Superior temporal gyrus (tissue), 1 donor: Measurements from ENCODE around the gene IGFLR1.
"Not testable (repeated sequence)": the region's sequence is repeated elsewhere in the genome, so short reads cannot be mapped to it uniquely, and the experiment has no call there.

Experiments used
- DNase-seq: peaks from one replicate; pipeline ENCODE4 v3.0.0-alpha.2; 2016; ENCODE audit errors: extremely low spot score

The IGFLR1 gene

DNA sequence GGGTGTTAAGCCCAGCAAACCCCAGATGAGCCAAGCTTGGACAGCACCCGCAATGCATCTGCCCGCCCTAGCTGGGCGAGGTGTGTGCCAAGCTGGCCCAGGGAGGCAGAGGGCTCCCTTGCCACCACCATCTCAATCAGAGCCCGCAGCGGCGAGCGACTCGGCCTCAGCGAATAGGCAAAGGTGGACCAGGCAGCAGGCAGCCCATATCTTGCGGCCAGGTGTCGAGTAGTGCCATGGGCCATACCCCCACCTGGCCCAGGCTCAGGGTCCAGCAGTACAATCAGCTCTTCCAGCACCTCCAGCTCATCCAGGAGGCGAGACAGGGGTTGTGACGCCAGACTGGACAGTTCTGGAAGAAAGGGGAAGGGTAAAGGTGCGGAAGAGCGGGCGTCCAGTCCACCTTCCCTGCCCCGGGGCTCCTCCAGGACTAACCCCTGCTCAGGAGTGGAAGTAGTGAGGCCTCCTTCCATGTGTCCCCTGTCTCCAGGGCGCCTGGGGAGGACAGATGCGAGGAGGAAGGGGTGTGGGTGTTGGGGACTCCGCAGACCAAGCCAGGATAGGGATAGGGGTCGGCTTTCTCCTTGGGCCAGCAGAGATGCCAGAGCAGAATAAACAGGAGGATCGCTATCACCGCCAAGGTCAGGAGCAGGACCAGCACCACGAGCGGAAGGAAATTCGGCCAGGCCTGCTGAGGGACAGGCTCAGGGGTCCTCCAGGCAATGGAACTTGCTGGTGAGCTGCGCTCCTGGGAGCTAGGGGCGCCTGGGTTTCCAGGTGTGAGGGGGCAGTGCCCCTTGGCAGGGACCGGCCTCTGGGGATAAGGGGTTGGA lies 2.8 kb downstream of the IGFLR1 start:
- no peak for DNase-seq

DNA sequence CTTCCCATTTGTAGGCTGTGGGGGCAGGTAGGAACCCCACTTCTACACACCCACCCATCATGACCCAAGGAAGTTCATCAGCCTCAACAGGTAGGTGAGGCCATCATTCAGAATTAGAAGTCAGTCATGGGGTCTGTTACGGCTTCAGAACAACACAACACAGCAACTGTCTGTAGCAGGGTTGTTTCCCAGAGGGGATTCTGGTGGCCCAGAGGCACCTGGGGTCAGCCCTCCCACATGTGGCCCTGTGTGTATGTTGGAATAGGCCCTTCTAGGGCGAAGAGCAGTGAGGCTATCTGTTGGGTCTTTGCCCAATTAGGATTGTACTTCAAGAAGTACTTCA lies 3.4 kb downstream of the IGFLR1 start:
- no peak for DNase-seq

DNA sequence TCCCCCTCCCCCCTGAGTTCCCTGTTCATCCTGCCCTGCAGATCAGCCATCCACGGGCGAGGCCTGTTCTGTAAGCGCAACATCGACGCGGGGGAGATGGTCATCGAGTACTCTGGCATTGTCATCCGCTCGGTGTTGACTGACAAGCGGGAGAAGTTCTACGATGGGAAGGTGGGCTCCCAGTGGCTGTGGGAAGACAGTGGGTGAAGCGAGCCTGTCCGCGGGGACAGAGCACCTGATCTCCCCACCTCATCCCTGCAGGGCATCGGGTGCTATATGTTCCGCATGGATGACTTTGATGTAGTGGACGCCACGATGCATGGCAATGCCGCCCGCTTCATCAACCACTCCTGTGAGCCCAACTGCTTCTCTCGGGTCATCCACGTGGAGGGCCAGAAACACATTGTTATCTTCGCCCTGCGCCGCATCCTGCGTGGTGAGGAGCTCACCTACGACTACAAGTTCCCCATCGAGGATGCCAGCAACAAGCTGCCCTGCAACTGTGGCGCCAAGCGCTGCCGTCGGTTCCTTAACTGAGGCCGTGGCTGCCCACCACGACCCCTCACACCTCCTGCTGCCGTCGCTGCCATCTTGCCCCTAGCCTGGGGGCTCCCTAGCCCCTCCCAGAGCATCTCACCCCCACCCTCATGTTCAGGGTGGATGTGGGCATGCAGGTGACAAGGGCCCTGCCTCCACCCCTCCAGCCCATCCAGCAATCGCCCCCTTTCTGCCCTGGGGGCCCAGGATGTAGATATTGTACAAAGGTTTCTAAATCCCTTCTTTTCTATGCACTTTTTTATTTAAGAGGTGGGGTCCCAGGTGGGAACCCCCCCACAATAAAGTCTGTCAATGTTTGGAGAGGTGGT lies 4.0 kb downstream of the IGFLR1 start:
- DNase-seq, result no peak

DNA sequence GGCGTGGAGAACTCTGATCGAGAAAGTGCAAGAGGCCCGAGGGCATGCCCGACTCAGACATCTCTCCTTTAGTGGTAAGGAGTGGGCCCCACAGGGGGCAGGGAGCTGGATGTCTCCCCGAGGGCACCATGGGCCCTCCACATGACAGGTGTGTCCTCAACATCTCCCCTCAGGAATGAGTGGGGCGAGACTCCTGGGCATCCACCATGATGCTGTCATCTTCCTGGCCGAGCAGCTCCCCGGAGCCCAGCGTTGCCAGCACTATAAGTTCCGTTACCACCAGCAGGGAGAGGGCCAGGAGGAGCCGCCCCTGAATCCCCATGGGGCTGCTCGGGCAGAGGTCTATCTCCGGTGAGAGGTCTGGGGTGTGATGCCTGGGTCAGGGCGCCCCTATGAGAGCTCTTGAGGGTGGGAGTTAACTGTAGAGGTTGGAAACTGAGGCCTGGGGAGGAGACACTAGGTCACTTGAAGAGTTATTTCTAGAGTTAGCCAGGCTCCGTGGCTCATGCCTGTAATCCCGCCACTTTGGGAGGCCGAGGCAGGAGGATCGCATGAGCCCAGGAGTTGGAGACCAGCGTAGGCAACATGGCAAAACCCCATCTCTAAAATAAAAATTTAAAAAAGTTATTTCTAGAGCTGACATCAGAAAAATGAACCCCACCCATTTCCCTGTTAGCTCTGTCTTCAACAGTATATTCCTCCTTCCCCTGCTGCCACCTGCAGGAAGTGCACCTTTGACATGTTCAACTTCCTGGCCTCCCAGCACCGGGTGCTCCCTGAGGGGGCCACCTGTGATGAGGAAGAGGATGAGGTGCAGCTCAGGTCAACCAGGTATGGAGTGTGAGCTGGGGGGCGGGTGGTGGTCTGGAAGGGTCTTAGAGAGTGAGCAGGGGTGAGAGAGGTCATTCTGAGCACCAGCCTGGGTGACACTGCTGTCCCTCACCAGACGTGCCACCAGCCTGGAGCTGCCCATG lies 5.1 kb downstream of the IGFLR1 start:
- no peak for DNase-seq

DNA sequence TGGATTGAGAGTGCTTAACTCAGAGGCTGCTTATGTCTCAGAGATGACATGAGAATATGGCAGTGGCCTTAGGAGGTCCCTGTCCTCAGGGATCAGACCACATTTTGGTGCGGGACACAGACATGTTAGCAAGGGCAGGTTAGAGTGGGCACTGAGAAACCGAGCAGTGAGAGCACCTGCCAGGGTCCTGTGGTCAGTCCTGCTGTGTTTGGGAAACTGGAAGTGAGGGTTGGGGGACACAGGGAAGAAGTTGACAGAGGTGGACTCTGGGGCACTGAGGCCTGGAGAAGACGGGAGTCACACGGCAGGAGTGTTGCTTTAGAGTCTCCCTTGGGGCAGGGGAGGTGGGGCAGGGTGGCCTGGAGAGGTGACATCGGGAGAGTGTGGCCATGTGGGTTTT lies 7.4 kb downstream of the IGFLR1 start:
- no peak for DNase-seq

DNA sequence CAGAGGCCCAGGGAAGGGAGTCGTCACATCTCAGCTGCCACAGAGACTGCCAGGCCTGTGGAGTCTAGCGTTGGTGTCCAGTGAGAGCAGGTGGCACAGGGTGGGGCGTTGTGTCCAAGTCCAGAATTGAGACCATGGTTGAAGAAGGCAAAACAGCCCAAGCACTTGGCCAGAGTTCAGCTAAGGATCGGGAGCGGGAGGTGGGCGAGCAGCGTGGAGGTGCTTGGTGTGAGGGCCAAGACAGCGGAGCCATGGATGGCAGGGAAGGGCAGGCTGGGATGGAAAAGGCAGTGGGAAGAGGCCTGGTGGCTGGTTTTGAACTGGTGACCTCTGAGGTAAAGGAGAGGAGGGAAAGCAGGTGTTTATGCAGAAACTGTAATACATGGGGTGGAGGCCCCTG lies 8.0 kb downstream of the IGFLR1 start:
- no peak for DNase-seq

DNA sequence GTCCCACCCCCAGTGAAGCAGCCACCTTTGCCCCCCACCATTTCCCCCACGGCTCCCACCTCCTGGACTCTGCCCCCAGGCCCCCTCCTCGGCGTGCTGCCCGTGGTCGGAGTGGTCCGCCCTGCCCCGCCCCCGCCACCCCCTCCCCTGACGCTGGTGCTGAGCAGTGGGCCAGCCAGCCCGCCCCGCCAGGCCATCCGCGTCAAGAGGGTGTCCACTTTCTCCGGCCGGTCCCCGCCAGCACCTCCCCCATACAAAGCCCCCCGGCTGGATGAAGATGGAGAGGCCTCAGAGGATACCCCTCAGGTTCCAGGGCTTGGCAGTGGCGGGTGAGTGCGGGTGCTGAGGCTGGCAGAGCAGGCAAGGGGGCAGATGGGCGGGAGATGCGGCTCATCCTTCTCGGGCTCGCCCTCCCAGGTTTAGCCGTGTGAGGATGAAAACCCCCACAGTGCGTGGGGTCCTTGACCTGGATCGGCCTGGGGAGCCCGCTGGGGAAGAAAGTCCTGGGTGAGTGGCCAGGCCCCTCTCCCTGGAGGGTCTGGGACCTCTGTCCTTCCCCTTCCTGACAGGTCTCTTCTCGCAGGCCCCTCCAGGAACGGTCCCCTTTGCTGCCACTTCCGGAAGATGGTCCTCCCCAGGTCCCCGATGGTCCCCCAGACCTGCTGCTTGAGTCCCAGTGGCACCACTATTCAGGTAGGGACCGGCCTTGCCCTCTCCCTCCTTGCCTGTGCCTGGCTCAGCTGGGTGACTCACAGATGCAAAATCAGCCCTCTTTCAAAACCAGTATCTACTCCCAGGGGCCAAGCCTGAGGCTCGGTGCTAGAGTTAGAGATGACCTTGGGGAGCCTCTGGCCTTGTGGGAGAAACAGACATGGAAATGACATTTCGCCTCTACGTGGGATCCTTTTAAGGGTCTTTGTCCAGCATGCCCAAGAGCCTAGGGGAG lies 8.8 kb downstream of the IGFLR1 start:
- no peak for DNase-seq

DNA sequence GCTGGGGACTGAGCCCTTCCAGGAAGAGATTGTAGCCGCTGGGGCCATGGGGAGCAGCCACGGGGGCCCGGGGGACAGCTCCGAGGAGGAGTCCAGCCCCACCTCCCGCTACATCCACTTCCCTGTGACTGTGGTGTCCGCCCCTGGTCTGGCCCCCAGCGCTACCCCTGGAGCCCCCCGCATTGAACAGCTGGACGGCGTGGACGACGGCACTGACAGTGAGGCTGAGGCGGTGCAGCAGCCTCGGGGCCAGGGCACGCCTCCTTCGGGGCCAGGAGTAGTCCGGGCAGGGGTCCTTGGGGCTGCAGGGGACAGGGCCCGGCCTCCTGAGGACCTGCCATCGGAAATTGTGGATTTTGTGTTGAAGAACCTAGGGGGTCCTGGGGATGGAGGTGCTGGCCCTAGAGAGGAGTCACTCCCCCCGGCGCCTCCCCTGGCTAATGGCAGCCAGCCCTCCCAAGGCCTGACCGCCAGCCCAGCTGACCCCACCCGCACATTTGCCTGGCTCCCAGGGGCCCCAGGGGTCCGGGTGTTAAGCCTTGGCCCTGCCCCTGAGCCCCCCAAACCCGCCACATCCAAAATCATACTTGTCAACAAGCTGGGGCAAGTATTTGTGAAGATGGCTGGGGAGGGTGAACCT lies 9.6 kb downstream of the IGFLR1 start:
- no peak for DNase-seq

DNA sequence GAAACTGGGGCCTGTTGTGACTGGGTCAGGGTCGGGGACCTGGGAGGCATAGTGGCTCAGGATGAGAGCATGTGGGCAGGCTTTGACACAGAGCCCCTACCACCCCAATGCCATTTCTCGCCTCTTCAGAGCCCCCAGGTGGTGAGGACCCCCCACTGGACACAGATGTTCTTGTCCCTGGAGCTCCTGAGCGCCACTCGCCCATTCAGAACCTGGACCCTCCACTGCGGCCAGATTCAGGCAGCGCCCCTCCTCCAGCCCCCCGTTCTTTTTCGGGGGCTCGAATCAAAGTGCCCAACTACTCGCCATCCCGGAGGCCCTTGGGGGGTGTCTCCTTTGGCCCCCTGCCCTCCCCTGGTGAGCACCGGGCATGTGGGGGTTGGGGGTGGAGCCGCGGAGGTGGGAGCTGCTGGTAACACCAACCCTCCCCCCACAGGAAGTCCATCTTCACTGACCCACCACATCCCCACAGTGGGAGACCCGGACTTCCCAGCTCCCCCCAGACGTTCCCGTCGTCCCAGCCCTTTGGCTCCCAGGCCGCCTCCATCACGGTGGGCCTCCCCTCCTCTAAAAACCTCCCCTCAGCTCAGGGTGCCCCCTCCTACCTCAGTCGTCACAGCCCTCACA lies 10.4 kb downstream of the IGFLR1 start:
- DNase-seq, result no peak

DNA sequence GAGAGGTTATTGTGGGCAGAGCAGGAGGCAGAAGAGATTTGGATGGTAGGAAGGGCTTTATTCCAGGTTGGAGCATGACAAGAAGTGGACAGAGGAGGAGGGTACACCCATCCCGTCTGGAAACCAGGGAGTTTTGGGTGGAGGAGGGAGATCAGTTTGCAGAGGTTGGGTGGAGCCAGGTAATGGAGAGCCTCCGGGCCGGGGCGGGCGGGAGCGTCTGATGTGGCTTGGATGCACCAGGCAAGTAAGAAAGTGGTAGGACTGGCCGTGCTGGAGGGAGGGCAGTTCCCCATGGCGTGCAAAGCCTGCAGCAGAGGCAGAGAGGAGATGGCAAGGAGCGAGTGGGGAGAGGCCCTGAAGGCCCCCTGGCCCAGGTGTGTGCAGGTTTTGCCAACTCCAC lies 10.9 kb downstream of the IGFLR1 start:
- no peak for DNase-seq

DNA sequence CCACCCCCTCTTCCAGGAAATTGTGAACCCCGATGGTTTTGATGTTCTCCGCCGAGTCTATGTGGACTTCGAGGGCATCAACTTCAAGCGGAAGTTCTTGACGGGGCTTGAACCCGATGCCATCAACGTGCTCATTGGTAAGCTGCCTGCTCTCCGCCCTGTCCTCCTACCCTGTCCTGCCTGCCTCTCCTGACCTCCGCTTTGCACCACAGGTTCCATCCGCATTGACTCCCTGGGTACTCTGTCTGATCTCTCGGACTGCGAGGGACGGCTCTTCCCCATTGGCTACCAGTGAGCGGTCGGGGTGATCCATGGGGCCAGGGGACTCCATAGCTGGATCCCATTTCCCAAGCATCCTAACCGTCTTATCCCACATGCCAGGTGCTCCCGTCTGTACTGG lies 11.9 kb downstream of the IGFLR1 start:
- DNase-seq, result no peak

DNA sequence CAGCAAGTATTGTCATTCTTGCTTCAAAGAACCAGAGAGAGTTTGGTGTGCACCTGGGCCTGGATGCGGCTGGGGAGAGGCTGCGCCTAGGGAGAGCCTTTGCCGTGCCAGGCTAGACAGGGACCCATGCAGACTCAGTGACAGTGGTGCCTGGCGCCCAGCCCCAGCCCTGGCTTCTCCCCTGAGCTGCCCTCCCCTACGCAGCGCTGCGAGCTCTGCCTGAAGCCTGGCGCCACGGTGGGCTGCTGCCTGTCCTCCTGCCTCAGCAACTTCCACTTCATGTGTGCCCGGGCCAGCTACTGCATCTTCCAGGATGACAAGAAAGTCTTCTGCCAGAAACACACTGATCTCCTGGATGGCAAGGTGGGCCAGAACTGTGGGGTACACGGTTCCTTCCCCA lies 12.5 kb downstream of the IGFLR1 start:
- DNase-seq, result no peak

DNA sequence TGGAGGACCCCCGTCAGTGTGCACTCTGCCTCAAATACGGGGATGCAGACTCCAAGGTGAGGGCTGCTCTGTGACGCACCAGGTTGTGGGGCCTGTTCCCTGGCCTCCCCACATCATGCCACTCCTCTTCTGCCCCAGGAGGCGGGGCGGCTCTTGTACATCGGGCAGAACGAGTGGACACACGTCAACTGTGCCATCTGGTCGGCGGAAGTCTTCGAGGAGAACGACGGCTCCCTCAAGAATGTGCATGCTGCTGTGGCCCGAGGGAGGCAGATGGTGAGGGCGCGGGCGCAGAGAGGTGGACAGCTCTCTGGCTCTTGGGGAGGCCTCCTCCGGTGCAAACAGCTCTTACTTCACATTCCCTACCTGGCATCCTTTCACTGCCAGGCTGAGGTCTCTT lies 13.2 kb downstream of the IGFLR1 start:
- DNase-seq, result no peak

DNA sequence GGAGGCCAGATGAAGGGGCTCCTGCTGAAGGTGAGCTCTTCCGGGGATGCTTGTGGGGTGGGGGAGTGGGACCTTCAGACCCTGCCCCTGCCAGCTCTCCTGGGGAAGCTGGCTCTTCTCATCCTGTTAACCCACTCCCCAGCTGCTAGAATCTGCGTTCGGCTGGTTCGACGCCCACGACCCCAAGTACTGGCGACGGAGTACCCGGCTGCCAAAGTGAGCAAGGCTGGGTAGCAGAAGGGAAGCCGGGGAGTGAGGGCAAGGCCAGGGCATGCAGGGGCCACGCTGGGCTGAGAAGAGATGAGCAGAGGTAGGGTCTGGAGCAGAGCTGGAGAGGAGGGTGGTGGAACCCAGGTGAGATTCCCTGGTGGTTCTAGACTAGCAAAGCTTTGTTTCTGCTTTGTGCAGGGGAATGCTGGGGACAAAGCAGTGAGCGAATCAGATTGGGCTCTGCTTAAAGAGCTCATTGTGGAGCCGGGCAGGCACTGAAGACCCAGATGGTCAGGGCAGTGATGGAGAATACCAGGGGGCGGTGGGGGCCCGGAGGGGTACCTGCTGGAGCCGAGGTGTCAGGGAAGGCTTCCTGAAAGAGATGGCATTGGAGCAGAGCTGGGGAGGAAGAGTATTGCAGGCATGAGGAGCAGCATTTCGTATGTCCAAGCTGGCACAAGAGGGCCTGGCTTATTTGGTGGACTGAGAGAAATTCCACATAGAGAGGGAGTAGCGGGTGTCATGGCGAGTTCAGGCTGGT lies 14.1 kb downstream of the IGFLR1 start:
- no peak for DNase-seq

DNA sequence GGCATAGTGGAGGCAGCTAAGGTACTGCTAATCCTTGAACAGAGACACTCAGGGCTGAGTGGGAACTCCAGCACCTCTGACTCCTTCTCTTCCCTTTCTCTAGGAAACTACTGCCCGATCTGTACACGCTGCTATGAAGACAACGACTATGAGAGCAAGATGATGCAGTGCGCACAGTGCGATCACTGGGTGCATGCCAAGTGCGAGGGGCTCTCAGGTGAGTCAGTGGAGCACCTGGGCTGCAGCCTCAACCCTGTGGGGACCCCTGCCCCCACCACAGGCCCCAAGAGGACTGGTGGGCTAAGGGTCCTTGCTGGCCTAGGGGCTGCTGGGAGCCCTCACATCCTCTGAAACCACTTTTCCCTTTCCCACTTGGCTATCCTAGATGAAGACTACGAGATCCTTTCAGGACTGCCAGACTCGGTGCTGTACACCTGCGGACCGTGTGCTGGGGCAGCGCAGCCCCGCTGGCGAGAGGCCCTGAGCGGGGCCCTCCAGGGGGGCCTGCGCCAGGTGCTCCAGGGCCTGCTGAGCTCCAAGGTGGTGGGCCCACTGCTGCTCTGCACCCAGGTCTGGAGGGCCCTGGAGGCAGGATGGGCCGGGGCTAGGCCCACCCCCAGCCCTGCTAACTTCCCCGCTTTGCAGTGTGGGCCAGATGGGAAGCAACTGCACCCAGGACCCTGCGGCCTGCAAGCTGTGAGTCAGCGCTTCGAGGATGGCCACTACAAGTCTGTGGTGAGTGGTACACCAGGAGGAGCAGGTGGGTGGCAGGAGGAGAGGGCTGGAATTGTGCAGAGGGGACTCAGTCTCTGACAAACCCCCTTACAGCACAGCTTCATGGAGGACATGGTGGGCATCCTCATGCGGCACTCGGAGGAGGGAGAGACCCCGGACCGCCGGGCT lies 14.9 kb downstream of the IGFLR1 start:
- DNase-seq, result no peak

DNA sequence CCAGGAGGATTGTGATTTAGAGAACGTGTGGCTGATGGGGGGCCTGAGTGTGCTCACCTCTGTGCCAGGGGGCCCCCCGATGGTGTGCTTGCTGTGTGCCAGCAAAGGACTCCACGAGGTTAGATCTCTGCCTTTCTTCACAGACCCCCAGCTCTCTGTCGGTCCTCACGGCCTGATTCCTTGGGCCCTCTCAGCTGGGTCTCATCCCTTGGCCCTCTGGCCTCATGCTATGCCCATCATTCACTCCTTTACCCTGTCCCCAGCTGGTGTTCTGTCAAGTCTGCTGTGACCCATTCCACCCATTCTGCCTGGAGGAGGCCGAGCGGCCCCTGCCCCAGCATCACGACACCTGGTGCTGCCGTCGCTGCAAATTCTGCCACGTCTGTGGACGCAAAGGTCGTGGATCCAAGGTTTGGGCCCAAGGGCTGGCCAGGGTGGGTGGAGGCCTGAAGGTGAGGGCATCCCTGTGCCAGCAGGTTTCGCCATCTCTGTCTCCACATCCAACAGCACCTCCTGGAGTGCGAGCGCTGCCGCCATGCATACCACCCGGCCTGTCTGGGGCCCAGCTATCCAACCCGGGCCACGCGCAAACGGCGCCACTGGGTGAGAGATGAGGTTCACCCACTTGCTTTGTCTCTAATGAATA lies 16.9 kb downstream of the IGFLR1 start:
- DNase-seq, result no peak

DNA sequence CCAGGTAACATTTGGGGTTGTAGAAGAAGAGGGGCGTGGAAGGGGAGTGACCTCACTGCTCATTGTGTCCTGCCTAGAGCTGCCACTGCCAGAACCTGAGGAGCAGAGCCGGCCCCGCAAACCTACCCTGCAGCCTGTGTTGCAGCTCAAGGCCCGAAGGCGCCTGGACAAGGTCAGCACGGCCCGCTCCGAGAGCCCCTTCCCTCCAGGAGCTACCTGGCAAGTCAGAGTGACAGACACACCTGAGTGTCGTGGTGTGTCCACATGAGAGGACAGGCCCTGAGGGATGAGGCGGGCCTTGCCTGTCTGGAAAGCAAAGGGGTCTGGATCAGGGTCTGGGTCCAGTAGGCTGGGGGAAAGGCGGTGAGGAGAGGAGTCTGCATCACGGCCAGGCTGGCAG lies 17.7 kb downstream of the IGFLR1 start:
- DNase-seq, result no peak

DNA sequence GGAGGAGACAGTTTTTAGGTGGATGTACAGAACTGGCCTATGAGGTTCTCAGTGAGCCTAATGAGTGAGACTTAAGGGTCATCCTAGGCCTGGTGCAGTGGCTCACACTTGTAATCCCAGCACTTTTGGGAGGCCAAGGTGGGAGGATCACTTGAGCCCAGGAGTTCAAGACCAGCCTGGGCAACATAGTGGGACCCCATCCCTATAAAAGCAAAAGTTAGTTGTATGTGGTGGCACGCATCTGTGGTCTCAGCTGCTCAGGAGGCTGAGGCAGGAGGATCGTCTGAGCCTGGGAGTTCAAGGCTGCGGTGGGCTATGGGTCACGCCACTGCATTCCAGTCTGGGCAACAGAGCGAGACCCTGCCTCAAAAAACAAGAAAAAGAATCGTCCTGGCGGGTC lies 18.1 kb downstream of the IGFLR1 start:
- DNase-seq, result not testable (repeated sequence)
